HepG2 (cell line): Measurements from ENCODE around the gene POLR2F. TPM values are rescaled to one million over a fixed set of nuclear protein-coding genes. Genes with fewer than 3 reads are reported as not detected.

Source experiments
- ATAC-seq: fragments of 200-7000 bp; cut with Tn5 transposase; 3 replicates; pipeline ENCODE4 v1.9.1; 2020; ENCODE audit warnings: mild to moderate bottlenecking, moderate library complexity
- BruUV-seq: library from RNA; stranded (reverse); fragments of 400-500 nt; replicated peaks from 2 replicates; lab custom pipeline; 2021; lab: Mats Ljungman, UMichigan
- CTCF ChIA-PET: fragments of 300-600 bp; formaldehyde crosslinking; extraction: SDS; loops from one replicate; lab custom pipeline; 2021; ENCODE audit warnings: low total read pairs, inconsistent platforms, low intra/inter-chr PET ratio; lab: Yijun Ruan, JAX
- POLR2A ChIA-PET: fragments of 350-600 bp; sonication (Branson Sonifier 250); formaldehyde crosslinking; loops from one replicate; lab custom pipeline; 2020; ENCODE audit warnings: antibody characterized with exemption, inconsistent platforms; lab: Yijun Ruan, JAX
- DNase-seq: peaks from one replicate; pipeline ENCODE4 v3.0.0-alpha.2; 2015; ENCODE audit warnings: low spot score
- FAIRE-seq: peaks from 3 replicates; lab custom pipeline; 2011; peaks lifted over from hg19 to GRCh38; lab: Jason Lieb, UNC
- H2AFZ ChIP-seq: one replicate; pipeline ENCODE4 v1.6.1; 2011; ENCODE audit warnings: low read length, inconsistent platforms
- H3K27ac ChIP-seq: fragments of 300-600 bp; 3 replicates; pipeline ENCODE4 v1.8.0; 2011; ENCODE audit warnings: mixed run types, mild to moderate bottlenecking, mixed read lengths, low read length, inconsistent platforms; ENCODE audit not compliant: insufficient read depth; ENCODE audit errors: extremely low read length
- H3K27me3 ChIP-seq, 2 experiments: fragments of 200-600 bp in 1 of 2; 2 replicates in 1 of 2; 3 replicates in 1 of 2; pipeline versions ENCODE4 v1.6.0 to v1.8.0; 2011; ENCODE audit warnings: low read length in 2 of 2, mild to moderate bottlenecking in 2 of 2, moderate library complexity in 2 of 2, inconsistent platforms in 1 of 2; ENCODE audit not compliant: insufficient read depth in 2 of 2, control insufficient read depth in 1 of 2
- H3K36me3 ChIP-seq, 2 experiments: fragments of 200-600 bp in 1 of 2; replicated peaks in 1 of 2; 2 replicates in 1 of 2; 3 replicates in 1 of 2; pipeline versions ENCODE4 v1.5.1 to v1.8.0; 2011; ENCODE audit warnings: low read length in 2 of 2, inconsistent platforms in 1 of 2; ENCODE audit not compliant: insufficient read depth in 2 of 2, control insufficient read depth in 1 of 2
- H3K4me1 ChIP-seq: 2 replicates; pipeline ENCODE4 v1.5.1; 2012; ENCODE audit warnings: low read length, inconsistent platforms; ENCODE audit not compliant: insufficient read depth
- H3K4me2 ChIP-seq: 2 replicates; pipeline ENCODE4 v1.6.0; 2011; ENCODE audit warnings: low read depth, low read length, inconsistent platforms
- H3K4me3 ChIP-seq, 3 experiments: fragments of 200-600 bp in 1 of 3; sonication (generic), shearing (Covaris generic) in 1 of 3; replicated peaks in 1 of 3; 2 replicates each; pipeline ENCODE4 v1.5.1; 2011 to 2016; ENCODE audit warnings: low read length in 3 of 3, inconsistent platforms in 2 of 3, low read depth in 2 of 3, mild to moderate bottlenecking in 2 of 3, control low read depth in 1 of 3, mixed read lengths in 1 of 3; ENCODE audit not compliant: insufficient read depth in 1 of 3
- H3K79me2 ChIP-seq: one replicate; pipeline ENCODE4 v1.6.1; 2011; ENCODE audit warnings: low read length, inconsistent platforms; ENCODE audit not compliant: insufficient read depth
- H3K9ac ChIP-seq: 2 replicates; pipeline ENCODE4 v1.6.0; 2011; ENCODE audit warnings: mild to moderate bottlenecking, low read depth, low read length, inconsistent platforms; ENCODE audit not compliant: insufficient read depth
- H3K9me3 ChIP-seq: 2 replicates; pipeline ENCODE4 v1.5.1; 2012; ENCODE audit warnings: mild to moderate bottlenecking, low read length
- H4K20me1 ChIP-seq: 2 replicates; pipeline ENCODE4 v1.6.0; 2011; ENCODE audit warnings: inconsistent platforms, mild to moderate bottlenecking, low read length, moderate library complexity; ENCODE audit not compliant: insufficient read depth
- AFF4 ChIP-seq: sonication (generic); formaldehyde crosslinking; IDR thresholded peaks from 2 replicates; pipeline ENCODE4 v1.4.0; 2020; ENCODE audit warnings: missing genetic modification reagents
- MED1 ChIP-seq: sonication (generic); formaldehyde crosslinking; IDR thresholded peaks from 2 replicates; pipeline ENCODE4 v1.4.0; 2020; ENCODE audit warnings: missing genetic modification reagents
- ZNF124 ChIP-seq: sonication (generic); formaldehyde crosslinking; IDR thresholded peaks from 2 replicates; pipeline ENCODE4 v1.4.0; 2020; ENCODE audit warnings: missing genetic modification reagents
- ZNF605 ChIP-seq: sonication (generic); formaldehyde crosslinking; IDR thresholded peaks from 2 replicates; pipeline ENCODE4 v1.8.0; 2022; ENCODE audit warnings: mild to moderate bottlenecking, missing genetic modification reagents
- WGBS: methylation state at CpG from one replicate; pipeline ENCODE4 v1.1.6; 2017; ENCODE audit warnings: low lambda C conversion rate; 5-methylcytosine and 5-hydroxymethylcytosine counted together
- in situ Hi-C: cut with HindIII; loops from 2 replicates; pipeline ENCODE4 v1.10.0; 2017; ENCODE audit warnings: low pct_unique_long_range_greater_than_20kb; ENCODE audit not compliant: extremely low pct_ligation_motif_present
- intact Hi-C: fragments of 100-400 bp; cut with micrococcal nuclease; formaldehyde crosslinking; loops from one replicate; pipeline ENCODE4 v1.10.0; 2022; ENCODE audit not compliant: unreplicated experiment
- polyA plus RNA-seq, 8 experiments: library from polyadenylated mRNA; depleted of rRNA in 3 of 8; stranded (reverse) in 7 of 8; unstranded in 1 of 8; fragments of >200 nt; fragmentation: Illumina TruSeq in 4 of 8; extraction: Trizol in 4 of 8; gene quantifications; 2 replicates each; pipeline versions ENCODE4 v1.2.1 to v1.2.3, GENCODE V29; 2011 to 2016; ENCODE audit warnings: low read depth in 4 of 8, missing spikeins in 1 of 8, mixed read lengths in 1 of 8; ENCODE audit not compliant: insufficient read depth in 1 of 8
- total RNA-seq, 5 experiments: library from RNA; depleted of rRNA; stranded (reverse); fragments of >200 nt; fragmentation: Illumina TruSeq; extraction: Trizol; gene quantifications; 2 replicates each; pipeline ENCODE4 v1.2.3, GENCODE V29; 2016; ENCODE audit warnings: low read depth in 1 of 5
- TF ChIP-seq, protein P1 (sequence below): sonication (generic); formaldehyde crosslinking; IDR thresholded peaks from 2 replicates; pipeline ENCODE4 v1.4.0; 2020; ENCODE audit warnings: missing genetic modification reagents
- TF ChIP-seq, protein P2 (sequence below): sonication (generic); formaldehyde crosslinking; IDR thresholded peaks from one replicate; pipeline ENCODE4 v1.5.1; 2020; ENCODE audit warnings: mild to moderate bottlenecking, missing genetic modification reagents; ENCODE audit errors: not compliant biosample characterization
- TF ChIP-seq, protein P3 (sequence below): sonication (generic); formaldehyde crosslinking; IDR thresholded peaks from 2 replicates; pipeline ENCODE4 v1.8.0; 2022; ENCODE audit warnings: mild to moderate bottlenecking, missing genetic modification reagents; ENCODE audit not compliant: insufficient replicate concordance

The POLR2F gene
- total and polyA plus RNA-seq, 2 of the 13 experiments (the other 11 are each of a cell fraction or from before 2014, with no cell fraction given): 135 to 158 TPM

- ChIA-PET POLR2A (no interaction called here), CTCF (no interaction called here)
- ATAC-seq: no peak
- H3K79me2 ChIP-seq: no peaks in the 10 kb centered on the region
- 59% methylated on average over 6 of the region's 6 CpGs for WGBS
- no peak overlapping the region for H2AFZ ChIP-seq
- no peak for DNase-seq
- no peak for FAIRE-seq
- in situ Hi-C loops: no loop called here
- intact Hi-C loops: no loop called here
- no peak overlapping the region for H3K9ac ChIP-seq
- no peak overlapping the region for H3K4me2 ChIP-seq
- H3K27ac ChIP-seq: no peak overlapping the region
- no peaks in the 10 kb centered on the region for H3K27me3 ChIP-seq
- no peak overlapping the region for H3K4me3 ChIP-seq
- no TSS peak for BruUV-seq
- H3K4me1 ChIP-seq: peaks cover 39% of the 10 kb centered on the region
- no peaks in the 10 kb centered on the region for H3K36me3 ChIP-seq
- H4K20me1 ChIP-seq: no peaks in the 10 kb centered on the region
- H3K9me3 ChIP-seq: no peaks in the 10 kb centered on the region
- TF ChIP-seq AFF4 (CRISPR knock-in tag): no peak
- no peak for TF ChIP-seq ZNF605
- TF ChIP-seq ZNF124 (CRISPR knock-in tag): no peak
- TF ChIP-seq, protein P1, sequence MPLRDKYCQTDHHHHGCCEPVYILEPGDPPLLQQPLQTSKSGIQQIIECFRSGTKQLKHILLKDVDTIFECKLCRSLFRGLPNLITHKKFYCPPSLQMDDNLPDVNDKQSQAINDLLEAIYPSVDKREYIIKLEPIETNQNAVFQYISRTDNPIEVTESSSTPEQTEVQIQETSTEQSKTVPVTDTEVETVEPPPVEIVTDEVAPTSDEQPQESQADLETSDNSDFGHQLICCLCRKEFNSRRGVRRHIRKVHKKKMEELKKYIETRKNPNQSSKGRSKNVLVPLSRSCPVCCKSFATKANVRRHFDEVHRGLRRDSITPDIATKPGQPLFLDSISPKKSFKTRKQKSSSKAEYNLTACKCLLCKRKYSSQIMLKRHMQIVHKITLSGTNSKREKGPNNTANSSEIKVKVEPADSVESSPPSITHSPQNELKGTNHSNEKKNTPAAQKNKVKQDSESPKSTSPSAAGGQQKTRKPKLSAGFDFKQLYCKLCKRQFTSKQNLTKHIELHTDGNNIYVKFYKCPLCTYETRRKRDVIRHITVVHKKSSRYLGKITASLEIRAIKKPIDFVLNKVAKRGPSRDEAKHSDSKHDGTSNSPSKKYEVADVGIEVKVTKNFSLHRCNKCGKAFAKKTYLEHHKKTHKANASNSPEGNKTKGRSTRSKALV (CRISPR knock-in tag): no peak
- TF ChIP-seq, protein P2, sequence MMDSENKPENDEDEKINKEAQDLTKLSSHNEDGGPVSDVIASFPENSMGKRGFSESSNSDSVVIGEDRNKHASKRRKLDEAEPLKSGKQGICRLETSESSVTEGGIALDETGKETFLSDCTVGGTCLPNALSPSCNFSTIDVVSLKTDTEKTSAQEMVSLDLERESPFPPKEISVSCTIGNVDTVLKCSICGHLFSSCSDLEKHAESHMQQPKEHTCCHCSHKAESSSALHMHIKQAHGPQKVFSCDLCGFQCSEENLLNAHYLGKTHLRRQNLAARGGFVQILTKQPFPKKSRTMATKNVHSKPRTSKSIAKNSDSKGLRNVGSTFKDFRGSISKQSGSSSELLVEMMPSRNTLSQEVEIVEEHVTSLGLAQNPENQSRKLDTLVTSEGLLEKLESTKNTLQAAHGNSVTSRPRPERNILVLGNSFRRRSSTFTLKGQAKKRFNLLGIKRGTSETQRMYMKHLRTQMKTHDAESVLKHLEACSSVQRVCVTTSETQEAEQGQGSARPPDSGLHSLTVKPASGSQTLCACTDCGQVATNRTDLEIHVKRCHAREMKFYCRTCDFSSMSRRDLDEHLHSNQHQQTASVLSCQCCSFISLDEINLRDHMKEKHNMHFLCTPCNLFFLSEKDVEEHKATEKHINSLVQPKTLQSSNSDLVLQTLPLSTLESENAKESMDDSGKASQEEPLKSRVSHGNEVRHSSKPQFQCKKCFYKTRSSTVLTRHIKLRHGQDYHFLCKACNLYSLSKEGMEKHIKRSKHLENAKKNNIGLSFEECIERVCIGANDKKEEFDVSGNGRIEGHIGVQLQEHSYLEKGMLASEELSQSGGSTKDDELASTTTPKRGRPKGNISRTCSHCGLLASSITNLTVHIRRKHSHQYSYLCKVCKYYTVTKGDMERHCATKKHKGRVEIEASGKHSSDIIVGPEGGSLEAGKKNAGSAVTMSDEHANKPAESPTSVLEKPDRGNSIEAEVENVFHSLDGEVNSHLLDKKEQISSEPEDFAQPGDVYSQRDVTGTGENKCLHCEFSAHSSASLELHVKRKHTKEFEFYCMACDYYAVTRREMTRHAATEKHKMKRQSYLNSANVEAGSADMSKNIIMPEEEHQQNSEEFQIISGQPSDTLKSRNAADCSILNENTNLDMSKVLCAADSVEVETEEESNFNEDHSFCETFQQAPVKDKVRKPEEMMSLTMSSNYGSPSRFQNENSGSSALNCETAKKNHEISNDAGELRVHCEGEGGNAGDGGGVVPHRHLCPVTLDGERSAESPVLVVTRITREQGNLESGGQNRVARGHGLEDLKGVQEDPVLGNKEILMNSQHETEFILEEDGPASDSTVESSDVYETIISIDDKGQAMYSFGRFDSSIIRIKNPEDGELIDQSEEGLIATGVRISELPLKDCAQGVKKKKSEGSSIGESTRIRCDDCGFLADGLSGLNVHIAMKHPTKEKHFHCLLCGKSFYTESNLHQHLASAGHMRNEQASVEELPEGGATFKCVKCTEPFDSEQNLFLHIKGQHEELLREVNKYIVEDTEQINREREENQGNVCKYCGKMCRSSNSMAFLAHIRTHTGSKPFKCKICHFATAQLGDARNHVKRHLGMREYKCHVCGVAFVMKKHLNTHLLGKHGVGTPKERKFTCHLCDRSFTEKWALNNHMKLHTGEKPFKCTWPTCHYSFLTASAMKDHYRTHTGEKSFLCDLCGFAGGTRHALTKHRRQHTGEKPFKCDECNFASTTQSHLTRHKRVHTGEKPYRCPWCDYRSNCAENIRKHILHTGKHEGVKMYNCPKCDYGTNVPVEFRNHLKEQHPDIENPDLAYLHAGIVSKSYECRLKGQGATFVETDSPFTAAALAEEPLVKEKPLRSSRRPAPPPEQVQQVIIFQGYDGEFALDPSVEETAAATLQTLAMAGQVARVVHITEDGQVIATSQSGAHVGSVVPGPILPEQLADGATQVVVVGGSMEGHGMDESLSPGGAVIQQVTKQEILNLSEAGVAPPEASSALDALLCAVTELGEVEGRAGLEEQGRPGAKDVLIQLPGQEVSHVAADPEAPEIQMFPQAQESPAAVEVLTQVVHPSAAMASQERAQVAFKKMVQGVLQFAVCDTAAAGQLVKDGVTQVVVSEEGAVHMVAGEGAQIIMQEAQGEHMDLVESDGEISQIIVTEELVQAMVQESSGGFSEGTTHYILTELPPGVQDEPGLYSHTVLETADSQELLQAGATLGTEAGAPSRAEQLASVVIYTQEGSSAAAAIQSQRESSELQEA (CRISPR knock-in tag): no peak
- no peak for TF ChIP-seq MED1 (CRISPR knock-in tag)
- TF ChIP-seq, protein P3, sequence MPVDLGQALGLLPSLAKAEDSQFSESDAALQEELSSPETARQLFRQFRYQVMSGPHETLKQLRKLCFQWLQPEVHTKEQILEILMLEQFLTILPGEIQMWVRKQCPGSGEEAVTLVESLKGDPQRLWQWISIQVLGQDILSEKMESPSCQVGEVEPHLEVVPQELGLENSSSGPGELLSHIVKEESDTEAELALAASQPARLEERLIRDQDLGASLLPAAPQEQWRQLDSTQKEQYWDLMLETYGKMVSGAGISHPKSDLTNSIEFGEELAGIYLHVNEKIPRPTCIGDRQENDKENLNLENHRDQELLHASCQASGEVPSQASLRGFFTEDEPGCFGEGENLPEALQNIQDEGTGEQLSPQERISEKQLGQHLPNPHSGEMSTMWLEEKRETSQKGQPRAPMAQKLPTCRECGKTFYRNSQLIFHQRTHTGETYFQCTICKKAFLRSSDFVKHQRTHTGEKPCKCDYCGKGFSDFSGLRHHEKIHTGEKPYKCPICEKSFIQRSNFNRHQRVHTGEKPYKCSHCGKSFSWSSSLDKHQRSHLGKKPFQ (CRISPR knock-in tag): no peak
Measured at GRCh38 chr22:37991731-37992442, 38.4 kb downstream of the POLR2F start.
